ENCODE measurements around the gene TAS2R60. TPM values are rescaled to one million over a fixed set of nuclear protein-coding genes. Genes with fewer than 3 reads are reported as not detected.

TAS2R60 gene
- total and polyA plus RNA-seq, 3 donors from 2014 or later = not detected

- no peak overlapping the region for H3K27ac ChIP-seq
- no peak for TF ChIP-seq POLR2A (IDR thresholded peaks at IDR 0.05)
- TF ChIP-seq CTCF (IDR thresholded peaks at IDR 0.05) = no peak
- H3K9me3 ChIP-seq = no peaks in the 10 kb centered on the region
- H3K4me3 ChIP-seq = no peak overlapping the region
- H3K36me3 ChIP-seq (ENCODE audit: low read depth, missing control alignments) = no peaks in the 10 kb centered on the region
- no peak for DNase-seq
- intact Hi-C loops (cut with DNase I; ENCODE audit: low total_unique reads) = no loop called here
- WGBS, 2 donors = 80 to 83% methylated on average over 2 of the region's 2 CpGs
- H3K4me1 ChIP-seq = no peaks in the 10 kb centered on the region
- H3K27me3 ChIP-seq = no peaks in the 10 kb centered on the region
These were observed 12.2 kb downstream of the TAS2R60 start for GRCh38 chr7:143455491-143455890.

- no peaks in the 10 kb centered on the region for H3K36me3 ChIP-seq (ENCODE audit: low read depth, missing control alignments)
- H3K9me3 ChIP-seq = no peaks in the 10 kb centered on the region
- H3K4me1 ChIP-seq = no peaks in the 10 kb centered on the region
- no peak overlapping the region for H3K27ac ChIP-seq
- no peak overlapping the region for H3K4me3 ChIP-seq
- WGBS, 2 donors = 80 to 91% methylated on average over 4 of the region's 4 CpGs
- DNase-seq = no peak
- intact Hi-C loops (cut with DNase I; ENCODE audit: low total_unique reads) = no loop called here
- no peak for TF ChIP-seq POLR2A (IDR thresholded peaks at IDR 0.05)
- no peak for TF ChIP-seq CTCF (IDR thresholded peaks at IDR 0.05)
- no peaks in the 10 kb centered on the region for H3K27me3 ChIP-seq
These were observed 12.7 kb downstream of the TAS2R60 start for GRCh38 chr7:143455942-143456341.

GRCh38 chr7:143456992-143457793, 13.9 kb downstream of the TAS2R60 start:
- intact Hi-C loops (cut with DNase I; ENCODE audit: low total_unique reads) = no loop called here
- Histone ChIP-seq H3K27me3 (no peaks in the 10 kb centered on the region), H3K9me3 (no peaks in the 10 kb centered on the region), H3K36me3 (ENCODE audit: low read depth, missing control alignments) (no peaks in the 10 kb centered on the region), H3K27ac (no peak overlapping the region), H3K4me1 (no peaks in the 10 kb centered on the region), H3K4me3 (no peak overlapping the region)
- DNase-seq = no peak
- 76 to 80% methylated on average over 4 of the region's 4 CpGs for WGBS, 2 donors
- TF ChIP-seq POLR2A (IDR thresholded peaks at IDR 0.05) = no peak
- TF ChIP-seq CTCF (IDR thresholded peaks at IDR 0.05) = no peak

- H3K27ac ChIP-seq = no peak overlapping the region
- no peak overlapping the region for H3K4me3 ChIP-seq
- H3K9me3 ChIP-seq = no peaks in the 10 kb centered on the region
- no peaks in the 10 kb centered on the region for H3K27me3 ChIP-seq
- DNase-seq = no peak
- no peaks in the 10 kb centered on the region for H3K4me1 ChIP-seq
- WGBS, 2 donors = 84 to 86% methylated on average over 3 of the region's 3 CpGs
- intact Hi-C loops (cut with DNase I; ENCODE audit: low total_unique reads) = no loop called here
- TF ChIP-seq POLR2A (IDR thresholded peaks at IDR 0.05) = no peak
- H3K36me3 ChIP-seq (ENCODE audit: low read depth, missing control alignments) = no peaks in the 10 kb centered on the region
These were observed 15.0 kb downstream of the TAS2R60 start for GRCh38 chr7:143458263-143458662.

- no peaks in the 10 kb centered on the region for H3K4me1 ChIP-seq
- H3K4me3 ChIP-seq = no peak overlapping the region
- H3K27ac ChIP-seq = no peak overlapping the region
- no peak for DNase-seq
- WGBS, 2 donors = 86 to 87% methylated on average over 3 of the region's 3 CpGs
- no peaks in the 10 kb centered on the region for H3K27me3 ChIP-seq
- H3K9me3 ChIP-seq = no peaks in the 10 kb centered on the region
- intact Hi-C loops (cut with DNase I; ENCODE audit: low total_unique reads) = no loop called here
- H3K36me3 ChIP-seq (ENCODE audit: low read depth, missing control alignments) = no peaks in the 10 kb centered on the region
- TF ChIP-seq POLR2A (IDR thresholded peaks at IDR 0.05) (no peak), CTCF (IDR thresholded peaks at IDR 0.05) (no peak)
These were observed 15.4 kb downstream of the TAS2R60 start for GRCh38 chr7:143458681-143459080.

Measured in testis (tissue), 3 donors.